GM19099 (cell line): ENCODE data around the gene KRTAP10-8.
"Not testable (repeated sequence)": the region's sequence is repeated elsewhere in the genome, so short reads cannot be mapped to it uniquely, and the experiment has no call there.

Experiments used
- POLR2A ChIP-seq: IDR thresholded peaks from 3 replicates; pipeline ENCODE4 v1.6.1; 2011; ENCODE audit warnings: low read depth; ENCODE audit not compliant: insufficient read length; ENCODE audit errors: extremely low read depth

KRTAP10-8 gene, protein sequence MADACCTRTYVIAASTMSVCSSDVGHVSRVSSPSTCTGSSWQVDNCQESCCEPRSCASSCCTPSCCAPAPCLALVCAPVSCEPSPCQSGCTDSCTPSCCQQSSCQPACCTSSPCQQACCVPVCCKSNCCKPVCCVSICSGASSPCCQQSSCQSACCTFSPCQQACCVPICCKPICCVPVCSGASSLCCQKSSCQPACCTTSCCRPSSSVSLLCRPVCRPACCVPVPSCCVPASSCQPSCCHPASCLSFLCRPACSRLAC

DNA sequence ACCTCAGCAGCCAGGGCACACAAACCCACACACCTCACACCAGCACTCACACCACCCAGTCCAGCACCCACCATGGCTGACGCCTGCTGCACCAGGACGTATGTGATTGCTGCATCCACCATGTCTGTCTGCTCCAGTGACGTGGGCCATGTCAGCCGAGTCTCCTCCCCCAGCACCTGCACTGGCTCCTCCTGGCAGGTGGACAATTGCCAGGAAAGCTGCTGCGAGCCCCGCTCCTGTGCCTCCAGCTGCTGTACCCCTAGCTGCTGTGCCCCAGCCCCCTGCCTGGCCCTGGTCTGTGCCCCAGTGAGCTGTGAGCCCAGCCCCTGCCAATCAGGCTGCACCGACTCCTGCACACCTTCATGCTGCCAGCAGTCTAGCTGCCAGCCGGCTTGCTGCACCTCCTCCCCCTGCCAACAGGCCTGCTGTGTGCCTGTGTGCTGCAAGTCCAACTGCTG lies at the start of gene KRTAP10-8:
Gene KRTAP10-8, plus strand, starts transcription at position 51 of the 458 bp plus-strand sequence. Its CDS starts 22 bp downstream, at position 73.
- TF ChIP-seq POLR2A, result no peak

DNA sequence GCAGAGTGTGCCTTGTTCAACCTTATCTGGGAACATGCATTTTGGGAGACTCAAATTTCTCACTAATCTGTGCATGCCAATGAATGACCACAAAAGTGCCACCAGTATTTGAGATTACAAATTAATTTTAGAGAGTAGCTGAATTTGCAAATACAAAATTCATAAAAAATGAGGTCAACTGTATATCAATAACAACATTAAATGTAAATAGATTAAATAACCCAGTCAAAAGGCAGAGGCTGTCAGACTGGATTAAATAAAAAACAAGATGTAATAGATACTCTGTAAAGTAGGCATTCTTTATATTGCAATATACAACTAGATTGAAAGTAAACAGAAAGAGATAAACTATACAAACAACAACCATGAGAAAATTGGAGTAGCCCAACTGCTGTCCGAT lies 47.8 kb upstream of the KRTAP10-8 start:
- no peak for TF ChIP-seq POLR2A

DNA sequence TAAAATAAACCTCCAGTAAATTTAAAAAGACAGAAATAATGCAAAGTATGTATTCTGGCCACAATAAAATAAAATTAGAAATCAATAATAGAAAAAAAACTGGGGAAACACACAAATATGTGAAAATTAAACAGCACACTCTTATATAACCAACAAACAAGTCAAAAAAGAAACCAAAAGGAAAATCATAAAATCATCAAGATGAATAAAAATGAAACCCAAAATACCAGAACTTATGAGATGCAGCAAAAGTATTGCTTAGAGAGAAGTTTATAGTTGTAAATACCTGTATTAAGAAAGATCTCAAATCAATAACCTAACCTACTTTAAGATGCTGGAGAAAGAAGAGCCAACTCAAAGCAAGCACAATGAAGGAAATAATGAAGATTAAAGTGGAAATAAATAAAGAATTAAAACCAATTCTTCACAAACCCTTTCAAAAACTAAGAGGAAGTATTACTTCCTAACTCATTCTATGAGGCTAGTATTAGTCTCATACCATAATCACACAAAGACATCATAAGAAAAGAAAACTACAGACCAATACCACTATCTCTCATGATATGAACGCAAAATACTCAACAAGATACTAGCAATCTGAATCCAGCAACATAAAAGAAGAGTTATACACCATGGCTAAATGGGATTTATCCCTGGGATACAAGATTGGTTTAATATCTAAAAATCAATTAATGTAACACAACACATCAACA lies 46.8 kb upstream of the KRTAP10-8 start:
- no peak for TF ChIP-seq POLR2A

DNA sequence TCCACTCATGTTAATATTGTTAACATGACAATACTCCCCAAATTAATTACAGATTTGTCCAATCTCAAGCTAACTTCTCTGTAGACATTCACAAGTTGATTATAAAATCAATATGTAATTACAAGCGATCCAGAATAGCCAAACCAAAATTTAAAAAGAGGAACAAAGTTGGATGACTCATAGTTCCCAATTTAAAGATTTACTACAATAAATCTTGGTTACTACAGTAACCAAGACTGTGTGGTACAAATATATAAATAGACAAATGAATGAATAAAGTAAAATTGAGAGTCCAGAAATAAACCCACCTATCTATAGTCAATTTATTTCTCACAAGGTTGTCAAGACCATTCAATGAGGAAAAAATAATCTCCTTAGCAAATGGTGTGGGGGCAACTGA lies 45.5 kb upstream of the KRTAP10-8 start:
- TF ChIP-seq POLR2A, result no peak

DNA sequence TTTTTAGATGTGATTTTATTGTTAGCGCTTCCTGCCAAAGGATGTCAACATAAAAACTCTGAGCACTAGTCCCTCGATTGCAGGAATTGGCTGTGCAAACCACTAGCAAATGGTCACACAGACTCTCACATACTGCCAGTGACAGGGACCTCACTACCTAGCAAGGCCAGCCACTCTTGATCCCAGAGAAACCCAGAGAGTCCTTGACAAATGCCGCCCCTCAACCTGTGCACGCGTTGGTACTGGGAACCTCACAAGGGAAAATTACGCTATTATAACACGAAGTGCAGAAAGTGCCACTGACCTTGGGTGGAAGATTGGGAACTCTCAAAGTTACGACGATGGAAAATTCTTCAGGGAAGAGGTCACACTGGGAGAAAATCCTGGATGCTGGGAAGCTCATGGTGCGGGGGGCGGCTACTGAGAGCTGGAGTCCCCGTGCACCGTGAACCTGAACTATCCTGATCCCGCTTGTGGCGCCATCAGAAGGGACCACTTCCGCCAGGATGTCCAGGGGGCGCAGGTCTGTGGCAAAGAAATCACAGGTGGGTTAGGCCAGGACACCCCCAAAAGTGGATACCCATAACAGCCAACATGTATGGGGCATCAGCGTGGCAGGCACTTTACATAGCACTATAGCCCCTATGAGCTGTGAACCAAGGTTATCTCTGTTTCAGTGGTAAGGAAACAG lies 44.3 kb upstream of the KRTAP10-8 start:
- no peak for TF ChIP-seq POLR2A

DNA sequence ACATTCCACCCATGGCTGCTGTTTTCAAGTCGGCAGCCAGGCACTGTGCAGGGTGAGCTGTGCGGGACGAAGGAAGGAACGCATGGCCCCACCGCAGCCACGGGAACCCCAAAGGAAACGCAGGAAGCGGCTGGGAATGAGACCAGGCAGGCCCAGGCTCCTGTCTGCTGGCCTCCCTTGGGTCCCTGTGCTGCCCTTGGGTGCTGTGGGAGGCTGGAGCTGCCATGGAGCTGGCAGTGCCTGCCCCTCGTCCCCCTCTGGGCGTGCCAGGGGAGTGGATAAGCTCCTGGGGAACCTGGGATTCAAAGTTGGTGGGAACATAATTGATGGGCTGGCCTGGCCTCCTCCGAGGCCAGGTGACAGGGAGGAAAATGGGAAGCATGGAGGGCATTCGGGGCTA lies 43.6 kb upstream of the KRTAP10-8 start:
- no peak for TF ChIP-seq POLR2A

DNA sequence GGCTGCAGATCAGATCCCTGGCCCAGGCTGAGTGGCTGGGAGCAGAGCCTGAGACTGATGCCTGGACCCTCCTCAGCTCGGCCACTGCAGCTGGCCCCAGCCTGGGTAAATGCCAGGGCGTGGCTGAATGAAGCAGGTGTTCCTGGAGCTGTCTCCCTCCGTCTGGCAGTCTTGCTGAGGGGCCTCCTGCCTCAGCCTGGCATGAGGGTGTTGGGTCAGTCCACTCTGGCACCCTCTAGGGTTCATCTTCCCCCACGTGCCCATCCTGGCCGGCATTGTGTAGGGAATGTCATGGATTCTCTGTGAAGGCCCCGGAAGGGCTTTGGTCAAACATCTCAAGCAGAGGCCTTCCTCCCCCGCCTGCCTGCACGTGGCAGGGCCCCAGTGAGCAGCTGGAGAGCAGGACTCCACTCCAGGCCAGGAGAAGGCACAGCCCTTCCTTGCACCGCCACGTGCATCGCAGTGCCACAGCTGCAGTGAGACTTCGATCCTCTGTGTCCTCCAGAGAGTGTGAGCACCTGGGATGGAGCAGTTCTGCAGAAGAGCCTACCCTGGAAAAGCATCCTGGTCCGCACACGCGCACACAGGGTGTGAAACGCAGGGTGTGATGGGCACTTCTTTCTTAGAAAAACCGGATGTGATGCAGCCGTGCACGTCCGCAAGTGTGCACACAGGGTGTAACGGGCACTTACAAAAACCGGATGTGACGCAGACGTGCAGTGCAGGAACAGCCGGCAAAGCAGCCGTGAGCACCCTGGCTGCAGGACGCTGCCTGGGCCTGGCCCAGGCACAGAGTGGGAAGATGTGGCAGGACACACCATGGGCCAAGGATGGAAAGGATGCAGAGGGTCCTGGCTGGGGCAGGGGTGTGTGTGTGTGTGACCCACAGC lies 43.0 kb upstream of the KRTAP10-8 start:
- no peak for TF ChIP-seq POLR2A

DNA sequence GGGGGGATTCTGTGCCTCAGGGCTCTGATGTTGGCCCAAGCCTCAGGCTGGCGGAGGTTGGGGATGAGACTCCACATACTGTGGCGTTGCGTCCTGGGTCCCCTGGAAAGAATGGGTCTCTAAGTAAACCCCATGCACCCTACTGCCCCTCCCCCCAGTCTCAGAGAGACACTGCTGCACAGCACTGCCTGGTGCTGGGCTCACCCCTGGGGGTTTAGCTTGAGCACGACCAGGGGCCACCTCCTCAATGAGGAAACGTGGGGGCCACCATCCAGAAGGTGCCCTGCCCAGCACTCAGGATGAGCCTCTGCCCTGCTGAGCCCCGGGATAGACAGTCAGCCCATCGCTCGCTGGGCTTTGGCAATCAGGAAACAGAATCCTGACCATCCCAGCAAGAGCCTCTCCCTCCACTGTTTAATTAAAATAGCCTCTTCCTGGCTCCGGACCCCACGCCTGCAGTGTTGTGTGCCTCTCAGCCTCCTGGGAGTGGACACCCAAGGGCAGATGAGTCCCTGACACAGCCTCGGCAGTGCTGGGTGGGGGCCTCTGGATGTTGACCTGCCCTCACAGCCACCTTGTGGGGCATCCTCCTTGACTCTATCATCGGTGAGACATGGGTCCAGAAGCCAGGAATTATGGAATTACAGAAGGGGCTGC lies 41.9 kb upstream of the KRTAP10-8 start:
- no peak for TF ChIP-seq POLR2A

DNA sequence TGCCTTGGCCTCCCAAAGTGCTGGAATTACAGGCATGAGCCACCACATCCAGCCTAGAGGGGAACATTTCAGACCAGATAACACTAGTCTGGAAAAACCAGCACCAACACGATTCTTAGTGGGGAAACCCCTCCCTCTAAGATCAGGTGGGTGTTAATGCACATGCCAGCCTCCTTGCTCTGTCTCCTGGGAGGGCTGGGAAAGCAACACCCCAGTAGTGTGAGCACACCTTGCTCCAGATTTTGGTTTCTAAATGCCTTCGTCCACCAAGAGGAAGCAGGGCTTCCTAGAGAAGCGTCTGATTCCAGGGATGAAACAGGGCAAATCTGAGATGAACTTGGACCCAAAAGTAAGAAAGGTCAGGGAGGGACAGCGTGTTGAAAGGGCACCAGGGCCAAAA lies 40.6 kb upstream of the KRTAP10-8 start:
- TF ChIP-seq POLR2A, result no peak

DNA sequence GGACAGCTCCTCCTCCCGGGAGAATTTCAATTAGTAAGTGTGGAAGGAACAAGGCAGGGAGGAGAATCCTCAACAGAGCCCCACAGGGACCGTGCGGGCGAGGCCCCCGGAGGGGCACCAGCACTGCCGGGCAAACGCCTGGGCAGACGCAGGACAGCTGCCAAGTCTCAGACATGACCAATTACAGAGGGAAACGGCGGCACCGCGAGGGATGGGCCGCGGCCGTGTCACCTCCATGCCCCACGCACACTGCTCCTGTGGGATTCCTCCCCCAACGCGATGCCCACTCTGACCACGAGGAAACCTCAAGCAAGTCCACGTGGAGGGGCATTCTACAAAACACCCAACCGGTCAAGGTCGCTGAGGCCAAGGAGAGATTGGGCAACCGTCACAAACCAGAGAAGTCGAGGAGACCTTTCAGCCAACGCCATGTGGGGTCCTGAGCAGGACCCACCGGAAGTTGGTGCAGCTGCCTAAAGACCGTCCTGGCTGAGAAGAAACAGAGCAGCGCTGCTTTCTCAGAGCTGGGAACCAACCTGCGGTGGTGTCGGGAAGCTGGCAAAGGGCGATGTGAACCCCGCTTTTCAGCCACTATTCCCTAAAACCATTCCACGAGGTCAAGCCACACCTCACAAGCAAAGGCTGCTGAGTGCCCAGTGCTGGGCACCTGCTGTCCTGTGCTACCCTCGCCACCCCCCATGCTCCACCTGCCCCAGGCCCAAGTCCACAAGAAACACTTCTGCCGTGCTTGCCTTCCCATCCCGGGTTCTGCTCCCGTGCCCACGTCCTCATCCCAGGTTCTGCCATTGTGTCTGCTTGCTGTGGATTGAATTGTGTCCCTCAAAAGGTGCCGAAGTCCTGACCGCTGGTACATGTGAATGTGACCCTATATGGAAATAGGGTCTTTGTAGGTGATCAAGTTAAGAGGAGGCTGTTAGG lies 39.8 kb upstream of the KRTAP10-8 start:
- TF ChIP-seq POLR2A, result no peak

DNA sequence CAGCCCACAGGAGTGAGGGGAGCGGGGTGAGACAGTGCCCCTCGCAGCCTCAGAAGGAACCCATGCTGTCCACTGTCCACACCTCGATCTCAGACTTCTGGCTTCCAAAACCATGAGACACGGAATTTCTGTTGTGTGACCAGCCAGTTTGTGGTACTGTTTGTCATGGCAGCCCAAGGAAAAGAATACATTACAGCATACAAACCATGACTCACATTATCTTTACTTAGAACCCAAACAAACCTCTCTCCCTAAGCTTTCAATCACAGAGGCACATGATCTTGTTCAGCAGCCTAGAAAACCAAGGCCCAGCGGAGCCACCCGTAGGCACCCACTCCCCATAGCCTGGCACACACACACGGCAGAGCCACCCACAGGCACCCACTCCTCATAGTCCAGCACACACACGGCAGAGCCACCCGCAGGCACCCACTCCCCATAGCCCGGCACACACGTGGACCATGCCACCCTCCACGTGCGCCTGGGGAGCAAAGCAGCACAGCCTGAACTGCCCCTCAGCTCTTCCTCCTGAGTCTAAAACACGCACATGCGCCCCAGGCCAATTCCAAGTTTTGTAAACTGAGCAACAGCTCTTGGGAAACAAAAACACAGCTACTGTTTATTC lies 38.8 kb upstream of the KRTAP10-8 start:
- TF ChIP-seq POLR2A, result no peak

DNA sequence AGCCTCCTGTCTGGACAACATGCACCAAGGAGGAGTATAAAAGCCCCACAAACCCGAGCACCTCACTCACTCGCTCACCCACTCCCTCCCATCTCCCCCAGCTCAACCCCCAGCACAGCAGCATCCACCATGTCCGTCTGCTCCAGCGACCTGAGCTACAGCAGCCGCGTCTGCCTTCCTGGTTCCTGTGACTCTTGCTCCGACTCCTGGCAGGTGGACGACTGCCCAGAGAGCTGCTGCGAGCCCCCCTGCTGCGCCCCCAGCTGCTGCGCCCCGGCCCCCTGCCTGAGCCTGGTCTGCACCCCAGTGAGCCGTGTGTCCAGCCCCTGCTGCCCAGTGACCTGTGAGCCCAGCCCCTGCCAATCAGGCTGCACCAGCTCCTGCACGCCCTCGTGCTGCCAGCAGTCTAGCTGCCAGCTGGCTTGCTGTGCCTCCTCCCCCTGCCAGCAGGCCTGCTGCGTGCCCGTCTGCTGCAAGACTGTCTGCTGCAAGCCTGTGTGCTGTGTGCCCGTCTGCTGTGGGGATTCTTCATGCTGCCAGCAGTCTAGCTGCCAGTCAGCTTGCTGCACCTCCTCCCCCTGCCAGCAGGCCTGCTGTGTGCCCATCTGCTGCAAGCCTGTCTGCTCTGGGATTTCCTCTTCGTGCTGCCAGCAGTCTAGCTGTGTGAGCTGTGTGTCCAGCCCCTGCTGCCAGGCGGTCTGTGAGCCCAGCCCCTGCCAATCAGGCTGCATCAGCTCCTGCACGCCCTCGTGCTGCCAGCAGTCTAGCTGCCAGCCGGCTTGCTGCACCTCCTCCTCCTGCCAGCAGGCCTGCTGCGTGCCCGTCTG lies 38.0 kb upstream of the KRTAP10-8 start, which contains the start of gene KRTAP10-4:
Gene KRTAP10-4, plus strand, starts transcription at position 100 of the 827 bp plus-strand sequence. Its CDS starts 30 bp downstream, at position 130.
- not testable (repeated sequence) for TF ChIP-seq POLR2A
